Naive thymus-derived CD4-positive, alpha-beta T cell (primary cell): ENCODE results near the gene ABCB9. TPM values are rescaled to one million over a fixed set of nuclear protein-coding genes. Genes with fewer than 3 reads are reported as not detected.

Experiments
- ATAC-seq: fragments of 150-1000 bp; cut with Tn5 transposase; 2 replicates; pipeline ENCODE4 v1.10.0; 2021; ENCODE audit warnings: mild to moderate bottlenecking, moderate library complexity
- CTCF ChIA-PET: fragments of 350-600 bp; sonication (Branson Sonifier 250); formaldehyde crosslinking; loops from one replicate; lab custom pipeline; 2021; ENCODE audit warnings: antibody characterized with exemption; lab: Charles Lee
- POLR2A ChIA-PET: fragments of 350-600 bp; sonication (Branson Sonifier 250); formaldehyde crosslinking; loops from one replicate; lab custom pipeline; 2021; ENCODE audit warnings: antibody characterized with exemption, inconsistent platforms; lab: Charles Lee
- DNase-seq, 9 donors: peaks; one replicate each; pipeline versions ENCODE4 v3.0.0 to v3.0.0-alpha.2; 2020 to 2022; ENCODE audit warnings: mixed read lengths in 1 of 9
- H3K27ac ChIP-seq: one replicate; pipeline ENCODE4 v1.7.0; 2013; ENCODE audit warnings: mild to moderate bottlenecking, low read depth, low read length, moderate library complexity
- H3K27me3 ChIP-seq, 2 donors: one replicate each; pipeline ENCODE4 v1.7.0; 2013; ENCODE audit warnings: low read length in 2 of 2, mild to moderate bottlenecking in 2 of 2, moderate library complexity in 2 of 2; ENCODE audit not compliant: control insufficient read depth in 2 of 2, insufficient read depth in 2 of 2
- H3K36me3 ChIP-seq, 3 experiments: 1 replicate in 2 of 3; 2 replicates in 1 of 3; pipeline ENCODE4 v1.7.0; 2013; ENCODE audit warnings: low read length in 3 of 3, mild to moderate bottlenecking in 3 of 3, moderate library complexity in 1 of 3; ENCODE audit not compliant: insufficient read depth in 3 of 3, control insufficient read depth in 2 of 3
- H3K4me1 ChIP-seq, 2 donors: one replicate each; pipeline ENCODE4 v1.7.0; 2013; ENCODE audit warnings: low read length in 2 of 2, mild to moderate bottlenecking in 2 of 2, moderate library complexity in 1 of 2; ENCODE audit not compliant: control insufficient read depth in 2 of 2, insufficient read depth in 2 of 2
- H3K4me3 ChIP-seq: 2 replicates; pipeline ENCODE4 v1.7.0; 2013; ENCODE audit warnings: mild to moderate bottlenecking, low read length
- H3K9me3 ChIP-seq, 3 experiments: 1 replicate in 2 of 3; 2 replicates in 1 of 3; pipeline ENCODE4 v1.7.0; 2013; ENCODE audit warnings: low read length in 3 of 3; ENCODE audit not compliant: control insufficient read depth in 2 of 3
- H3K27ac Mint-ChIP-seq, 9 donors: one replicate each; pipeline ENCODE4 v1.8.0; 2020 to 2022; ENCODE audit warnings: mixed read lengths in 9 of 9, mild to moderate bottlenecking in 8 of 9, moderate library complexity in 5 of 9, inconsistent platforms in 2 of 9
- H3K27me3 Mint-ChIP-seq, 5 donors: one replicate each; pipeline ENCODE4 v1.8.0; 2021 to 2022; ENCODE audit warnings: mixed read lengths in 5 of 5, mild to moderate bottlenecking in 1 of 5
- H3K36me3 Mint-ChIP-seq, 5 donors: one replicate each; pipeline ENCODE4 v1.8.0; 2020 to 2022; ENCODE audit warnings: mixed read lengths in 5 of 5, mild to moderate bottlenecking in 3 of 5, inconsistent platforms in 1 of 5
- H3K4me1 Mint-ChIP-seq, 7 donors: one replicate each; pipeline ENCODE4 v1.8.0; 2020 to 2022; ENCODE audit warnings: mixed read lengths in 7 of 7, mild to moderate bottlenecking in 3 of 7, inconsistent platforms in 1 of 7
- H3K4me3 Mint-ChIP-seq, 10 donors: one replicate each; pipeline ENCODE4 v1.8.0; 2020 to 2022; ENCODE audit warnings: mild to moderate bottlenecking in 10 of 10, mixed read lengths in 10 of 10, moderate library complexity in 6 of 10, inconsistent platforms in 2 of 10
- H3K9me3 Mint-ChIP-seq, 11 donors: one replicate each; pipeline ENCODE4 v1.8.0; 2020 to 2022; ENCODE audit warnings: mixed read lengths in 11 of 11, mild to moderate bottlenecking in 4 of 11, inconsistent platforms in 1 of 11, moderate library complexity in 1 of 11
- intact Hi-C, 2 donors: fragments of 100-400 bp; cut with micrococcal nuclease; formaldehyde crosslinking; loops; one replicate each; pipeline ENCODE4 v1.15.1; 2023
- polyA plus RNA-seq, 2 donors: library from polyadenylated mRNA; unstranded; fragments of 300-500 nt; fragmentation: Illumina TruSeq; gene quantifications; one replicate each; pipeline ENCODE4 v1.2.3, GENCODE V29; 2021
- total RNA-seq, 6 experiments: library from RNA in 5 of 6; stranded (reverse) in 5 of 6; gene quantifications; 1 replicate in 5 of 6; 2 replicates in 1 of 6; pipeline ENCODE4 v1.2.3 and lab custom pipeline; 2021 to 2026

ABCB9 gene
- total and polyA plus RNA-seq, 7 experiments from 2014 or later, result 0.74 to 8.9 (median 6.9) TPM

- H3K4me1 Mint-ChIP-seq, result peaks cover 5 to 20% (median 12%) of the 10 kb centered on the region in 7 donors
- peak overlapping the region; percentile 15 to 75 (median 54) for H3K4me3 Mint-ChIP-seq
- Histone ChIP-seq H3K4me1 (peaks cover 10 to 15% of the 10 kb centered on the region in 2 donors), H3K27ac (peak overlapping the region; percentile 57), H3K27me3 (no peaks in the 10 kb centered on the region), H3K36me3 (no peaks in the 10 kb centered on the region), H3K4me3 (no peak overlapping the region), H3K9me3 (no peaks in the 10 kb centered on the region)
- H3K27me3 Mint-ChIP-seq, result no peaks in the 10 kb centered on the region
- intact Hi-C loops, result loop anchor here (1.0 to 10.0 kb wide), 8 partner anchors 7 to 1600 kb away; partner anchors contain the start of genes ARL6IP4 (in 1 of the 2), MPHOSPH9 (in 1 of the 2), MTRFR (in 1 of the 2) and NCOR2 (in 1 of the 2)
- CTCF ChIA-PET, result no interaction called here
- POLR2A ChIA-PET, result interaction anchor here (0.6 to 3.0 kb wide), 12 partner anchors 8 to 848 kb away, joined by 3 to 31 read pairs (median 4); partner anchors contain the start of genes ARL6IP4, MPHOSPH9, MTRFR and OGFOD2
- H3K27ac Mint-ChIP-seq, result peak overlapping the region in 8 of 9 donors; percentile 5 to 90 (median 70)
- no peak for DNase-seq
- H3K36me3 Mint-ChIP-seq, result no peaks in the 10 kb centered on the region
- peaks cover 0 to 2% (median 0%) of the 10 kb centered on the region in 11 donors for H3K9me3 Mint-ChIP-seq
- ATAC-seq, result no peak
Observed at GRCh38 chr12:122966743-122967550, 684 bp upstream of the ABCB9 start.

GRCh38 chr12:122965321-122965751 lies 927 bp downstream of the ABCB9 start:
- Histone ChIP-seq H3K27me3 (no peaks in the 10 kb centered on the region), H3K36me3 (no peaks in the 10 kb centered on the region), H3K4me3 (no peak overlapping the region), H3K27ac (peak overlapping the region; percentile 67), H3K9me3 (no peaks in the 10 kb centered on the region), H3K4me1 (peaks cover 10 to 15% of the 10 kb centered on the region in 2 donors)
- intact Hi-C loops, result loop anchor here in 1 of 2 donors (5.0 to 10.0 kb wide), 2 partner anchors 881 to 1602 kb away; partner anchors contain the start of gene NCOR2
- no peak for ATAC-seq
- peaks cover 0 to under 1% (median 0%) of the 10 kb centered on the region in 5 donors for H3K36me3 Mint-ChIP-seq
- DNase-seq, result no peak
- peak overlapping the region in 3 of 9 donors; percentile 57 to 80 (median 69) for H3K27ac Mint-ChIP-seq
- ChIA-PET POLR2A (interaction anchor here (0.8 to 3.0 kb wide), 5 partner anchors 10 to 273 kb away, joined by 3 to 31 read pairs (median 3); partner anchors contain the start of gene OGFOD2), CTCF (no interaction called here)
- peak overlapping the region in 7 of 10 donors; percentile 37 to 79 (median 73) for H3K4me3 Mint-ChIP-seq
- H3K9me3 Mint-ChIP-seq, result peaks cover 0 to 2% (median 0%) of the 10 kb centered on the region in 11 donors
- no peaks in the 10 kb centered on the region for H3K27me3 Mint-ChIP-seq
- peaks cover 5 to 17% (median 12%) of the 10 kb centered on the region in 7 donors for H3K4me1 Mint-ChIP-seq

GRCh38 chr12:122964439-122965257 lies 1.6 kb downstream of the ABCB9 start:
- DNase-seq, result no peak
- no peak for ATAC-seq
- ChIA-PET CTCF (interaction anchor here (0.7 kb wide), 1 partner anchor 100 kb away, joined by 3 read pairs; no protein-coding TSS in a partner anchor), POLR2A (interaction anchor here (0.8 to 3.0 kb wide), 3 partner anchors 11 to 119 kb away, joined by 3 to 31 read pairs (median 3); partner anchors contain the start of gene OGFOD2)
- no peaks in the 10 kb centered on the region for H3K27me3 Mint-ChIP-seq
- H3K36me3 Mint-ChIP-seq, result peaks cover 0 to 5% (median 0%) of the 10 kb centered on the region in 5 donors
- peaks cover 10 to 15% of the 10 kb centered on the region in 2 donors for H3K4me1 ChIP-seq
- no peaks in the 10 kb centered on the region for H3K27me3 ChIP-seq
- H3K27ac ChIP-seq, result no peak overlapping the region
- H3K4me3 Mint-ChIP-seq, result peak overlapping the region; percentile 63 to 82 (median 72)
- peaks cover 0 to 6% (median 0%) of the 10 kb centered on the region in 3 experiments for H3K36me3 ChIP-seq
- intact Hi-C loops, result loop anchor here in 1 of 2 donors (5.0 to 10.0 kb wide), 2 partner anchors 880 to 1603 kb away; partner anchors contain the start of gene NCOR2
- H3K4me3 ChIP-seq, result no peak overlapping the region
- H3K27ac Mint-ChIP-seq, result peak overlapping the region; percentile 18 to 80 (median 57)
- peaks cover 5 to 17% (median 12%) of the 10 kb centered on the region in 7 donors for H3K4me1 Mint-ChIP-seq
- no peaks in the 10 kb centered on the region for H3K9me3 ChIP-seq
- H3K9me3 Mint-ChIP-seq, result peaks cover 0 to 2% (median 0%) of the 10 kb centered on the region in 11 donors

GRCh38 chr12:122963941-122964265 lies 2.4 kb downstream of the ABCB9 start:
- no peaks in the 10 kb centered on the region for H3K9me3 ChIP-seq
- peaks cover 10 to 15% of the 10 kb centered on the region in 2 donors for H3K4me1 ChIP-seq
- ATAC-seq (no peak), DNase-seq (no peak)
- no peaks in the 10 kb centered on the region for H3K27me3 ChIP-seq
- ChIA-PET CTCF (interaction anchor here (0.7 kb wide), 1 partner anchor 99 kb away, joined by 3 read pairs; no protein-coding TSS in a partner anchor), POLR2A (interaction anchor here (0.9 to 2.0 kb wide), 3 partner anchors 11 to 91 kb away, joined by 3 to 5 read pairs (median 5); partner anchors contain the start of gene OGFOD2)
- no peak overlapping the region for H3K4me3 ChIP-seq
- intact Hi-C loops, result loop anchor here in 1 of 2 donors (10.0 kb wide), 1 partner anchor 879 kb away; no protein-coding TSS in a partner anchor
- H3K36me3 ChIP-seq, result peaks cover 0 to 9% (median 0%) of the 10 kb centered on the region in 3 experiments
- H3K27ac ChIP-seq, result no peak overlapping the region
- no peak overlapping the region for H3K4me3 Mint-ChIP-seq
- peaks cover 5 to 17% (median 12%) of the 10 kb centered on the region in 7 donors for H3K4me1 Mint-ChIP-seq
- peaks cover 0 to 2% (median 0%) of the 10 kb centered on the region in 11 donors for H3K9me3 Mint-ChIP-seq
- no peak overlapping the region for H3K27ac Mint-ChIP-seq
- no peaks in the 10 kb centered on the region for H3K27me3 Mint-ChIP-seq
- peaks cover 0 to 5% (median 0%) of the 10 kb centered on the region in 5 donors for H3K36me3 Mint-ChIP-seq

DNA sequence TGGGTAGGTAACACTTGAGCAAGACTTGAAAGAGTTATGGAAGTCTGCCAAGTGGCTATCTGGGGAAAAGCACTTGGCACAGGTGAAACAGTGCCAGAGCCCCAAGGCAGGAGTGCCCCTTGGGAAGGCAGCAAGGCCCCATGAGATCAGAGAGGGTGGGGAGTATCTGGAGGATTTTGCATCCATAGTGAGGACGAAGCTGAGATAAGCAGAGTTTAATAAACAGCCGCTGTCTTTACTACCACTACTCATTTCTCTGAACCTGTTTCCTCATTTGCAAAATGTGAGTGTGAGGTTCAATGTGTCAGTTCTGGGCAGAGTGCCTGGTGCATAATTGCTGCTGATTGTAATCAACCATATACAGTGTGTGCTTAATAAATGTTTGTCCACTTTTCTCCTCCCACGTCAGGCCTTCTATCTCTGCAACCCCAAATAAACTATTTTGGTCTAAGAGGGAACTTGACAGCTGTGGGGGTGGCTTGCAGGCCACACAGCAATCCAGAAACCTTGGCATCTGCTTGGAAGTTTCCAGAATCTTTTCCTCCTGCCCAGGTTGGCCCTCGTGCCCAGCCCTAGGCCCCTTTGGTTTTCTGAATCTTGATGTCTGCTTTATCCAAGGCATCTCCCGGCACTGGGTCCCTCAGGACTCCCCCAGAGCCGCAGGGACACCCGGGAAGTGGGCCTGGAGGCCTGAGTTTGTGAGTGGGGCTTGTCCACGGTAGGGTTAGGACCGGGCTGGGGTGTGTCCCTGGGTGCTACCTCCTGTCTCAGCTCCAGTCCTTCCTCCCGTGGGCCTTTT lies 4.5 kb downstream of the ABCB9 start:
- no peak overlapping the region for H3K4me3 Mint-ChIP-seq
- intact Hi-C loops, result loop anchor here in 1 of 2 donors (10.0 kb wide), 1 partner anchor 877 kb away; no protein-coding TSS in a partner anchor
- CTCF ChIA-PET, result no interaction called here

More for the DNA sequence above, 4.5 kb downstream of the ABCB9 start:
- Histone ChIP-seq H3K27me3 (no peaks in the 10 kb centered on the region), H3K4me3 (no peak overlapping the region), H3K9me3 (no peaks in the 10 kb centered on the region), H3K36me3 (peaks cover 0 to 9% (median 0%) of the 10 kb centered on the region in 3 experiments), H3K27ac (no peak overlapping the region), H3K4me1 (peaks cover 10 to 13% of the 10 kb centered on the region in 2 donors)
- Mint-ChIP-seq H3K9me3 (peaks cover 0 to 2% (median 0%) of the 10 kb centered on the region in 11 donors), H3K27ac (no peak overlapping the region), H3K36me3 (peaks cover 0 to 9% (median 0%) of the 10 kb centered on the region in 5 donors), H3K27me3 (no peaks in the 10 kb centered on the region), H3K4me1 (peaks cover 4 to 13% (median 8%) of the 10 kb centered on the region in 7 donors)
- ATAC-seq (no peak), DNase-seq (no peak)
- POLR2A ChIA-PET, result interaction anchor here (0.6 to 2.0 kb wide), 3 partner anchors 64 to 187 kb away, joined by 3 to 5 read pairs (median 3); no protein-coding TSS in a partner anchor
